ENCODE data around the gene PRICKLE2. TPM values are rescaled to one million over a fixed set of nuclear protein-coding genes. Genes with fewer than 3 reads are reported as not detected.

PRICKLE2 gene
- total RNA-seq, 4 donors from 2014 or later: 71.8 to 99.9 (median 84.4) TPM

DNA sequence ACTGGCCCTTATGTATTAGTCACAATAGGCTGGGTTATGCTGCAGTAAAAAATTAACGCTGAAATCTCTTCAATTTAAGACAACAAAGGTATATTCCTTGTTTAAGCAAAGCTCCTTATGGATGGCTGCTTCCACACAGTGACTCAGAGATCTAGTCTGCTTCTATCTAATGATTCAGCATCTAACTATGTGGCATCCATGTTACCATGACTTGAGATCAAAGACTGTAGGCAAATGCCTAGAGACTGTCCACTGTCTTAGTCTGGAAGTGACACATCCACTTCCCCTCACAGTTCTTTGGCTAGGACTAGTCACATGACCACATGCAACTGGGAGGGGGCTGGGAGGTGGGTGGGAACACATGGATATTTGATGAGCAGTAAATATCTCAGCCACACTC lies 140.6 kb downstream of the PRICKLE2 start:
- Histone ChIP-seq H3K36me3 (no peaks in the 10 kb centered on the region), H3K27ac (replicated peaks in 1 of 4) (no peak overlapping the region), H3K9me3 (no peaks in the 10 kb centered on the region), H3K4me1 (peaks cover 5 to 15% (median 13%) of the 10 kb centered on the region in 4 donors), H3K27me3 (no peaks in the 10 kb centered on the region), H3K4me3 (no peak overlapping the region)
- intact Hi-C loops (cut with DNase I): no loop called here
- TF ChIP-seq EP300 (IDR thresholded peaks at IDR 0.05) (no peak), POLR2A (IDR thresholded peaks at IDR 0.05; ENCODE audit: low read depth) (no peak), POLR2AphosphoS5 (IDR thresholded peaks at IDR 0.05) (no peak)
- TF ChIP-seq, protein P1, sequence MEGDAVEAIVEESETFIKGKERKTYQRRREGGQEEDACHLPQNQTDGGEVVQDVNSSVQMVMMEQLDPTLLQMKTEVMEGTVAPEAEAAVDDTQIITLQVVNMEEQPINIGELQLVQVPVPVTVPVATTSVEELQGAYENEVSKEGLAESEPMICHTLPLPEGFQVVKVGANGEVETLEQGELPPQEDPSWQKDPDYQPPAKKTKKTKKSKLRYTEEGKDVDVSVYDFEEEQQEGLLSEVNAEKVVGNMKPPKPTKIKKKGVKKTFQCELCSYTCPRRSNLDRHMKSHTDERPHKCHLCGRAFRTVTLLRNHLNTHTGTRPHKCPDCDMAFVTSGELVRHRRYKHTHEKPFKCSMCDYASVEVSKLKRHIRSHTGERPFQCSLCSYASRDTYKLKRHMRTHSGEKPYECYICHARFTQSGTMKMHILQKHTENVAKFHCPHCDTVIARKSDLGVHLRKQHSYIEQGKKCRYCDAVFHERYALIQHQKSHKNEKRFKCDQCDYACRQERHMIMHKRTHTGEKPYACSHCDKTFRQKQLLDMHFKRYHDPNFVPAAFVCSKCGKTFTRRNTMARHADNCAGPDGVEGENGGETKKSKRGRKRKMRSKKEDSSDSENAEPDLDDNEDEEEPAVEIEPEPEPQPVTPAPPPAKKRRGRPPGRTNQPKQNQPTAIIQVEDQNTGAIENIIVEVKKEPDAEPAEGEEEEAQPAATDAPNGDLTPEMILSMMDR (IDR thresholded peaks at IDR 0.05): no peak
- no peak for DNase-seq (ENCODE audit: extremely low spot score)
- WGBS: 100% methylated on average over 1 of the region's 1 CpG

- no peaks in the 10 kb centered on the region for H3K9me3 ChIP-seq
- no peak for TF ChIP-seq EP300 (IDR thresholded peaks at IDR 0.05)
- TF ChIP-seq POLR2A (IDR thresholded peaks at IDR 0.05; ENCODE audit: low read depth): no peak
- TF ChIP-seq POLR2AphosphoS5 (IDR thresholded peaks at IDR 0.05): no peak
- TF ChIP-seq, protein P1 (IDR thresholded peaks at IDR 0.05): no peak
- no peaks in the 10 kb centered on the region for H3K27me3 ChIP-seq
- no peak overlapping the region for H3K27ac ChIP-seq (replicated peaks in 1 of 4)
- H3K4me3 ChIP-seq: no peak overlapping the region
- WGBS: 88% methylated on average over 3 of the region's 3 CpGs
- peaks cover 0 to 8% (median 2%) of the 10 kb centered on the region in 4 donors for H3K4me1 ChIP-seq
- DNase-seq (ENCODE audit: extremely low spot score): no peak
- no peaks in the 10 kb centered on the region for H3K36me3 ChIP-seq
- intact Hi-C loops (cut with DNase I): no loop called here
Measured at GRCh38 chr3:64083575-64083974, 141.7 kb downstream of the PRICKLE2 start.

- Histone ChIP-seq H3K4me1 (peaks cover 0 to 7% (median 0%) of the 10 kb centered on the region in 4 donors), H3K36me3 (no peaks in the 10 kb centered on the region), H3K27ac (replicated peaks in 1 of 4) (no peak overlapping the region), H3K4me3 (no peak overlapping the region), H3K27me3 (no peaks in the 10 kb centered on the region), H3K9me3 (no peaks in the 10 kb centered on the region)
- DNase-seq (ENCODE audit: extremely low spot score): no peak
- WGBS: 73% methylated on average over 6 of the region's 7 CpGs
- TF ChIP-seq POLR2AphosphoS5 (IDR thresholded peaks at IDR 0.05) (no peak), EP300 (IDR thresholded peaks at IDR 0.05) (no peak), POLR2A (IDR thresholded peaks at IDR 0.05; ENCODE audit: low read depth) (no peak)
- TF ChIP-seq, protein P1 (IDR thresholded peaks at IDR 0.05): no peak
- intact Hi-C loops (cut with DNase I): no loop called here
Measured at GRCh38 chr3:64082961-64083541, 142.2 kb downstream of the PRICKLE2 start.

DNA sequence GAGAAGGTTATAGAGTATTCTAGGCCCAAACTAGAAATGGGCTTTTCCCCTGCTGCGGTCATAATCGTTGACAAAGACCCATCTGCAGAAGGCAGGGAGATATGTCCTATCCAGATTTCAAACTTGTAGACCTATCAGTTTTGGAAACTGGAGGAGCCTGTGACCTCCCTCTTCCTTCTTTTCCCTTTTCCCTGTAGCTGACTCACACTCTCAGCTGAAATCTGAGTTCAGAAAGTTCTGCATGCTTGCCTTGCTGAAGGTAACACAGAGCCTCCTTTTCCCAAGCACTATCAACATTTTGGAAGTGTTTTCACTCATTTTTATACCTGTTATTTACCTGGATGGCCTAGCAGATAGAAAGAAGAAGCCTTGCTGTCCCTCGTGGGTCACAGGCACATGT lies 142.9 kb downstream of the PRICKLE2 start:
- H3K27ac ChIP-seq (replicated peaks in 1 of 4): no peak overlapping the region
- no peak for TF ChIP-seq POLR2AphosphoS5 (IDR thresholded peaks at IDR 0.05)
- TF ChIP-seq, protein P1 (IDR thresholded peaks at IDR 0.05): no peak
- H3K4me3 ChIP-seq: no peak overlapping the region
- H3K9me3 ChIP-seq: no peaks in the 10 kb centered on the region
- H3K36me3 ChIP-seq: no peaks in the 10 kb centered on the region
- intact Hi-C loops (cut with DNase I): no loop called here
- no peaks in the 10 kb centered on the region for H3K27me3 ChIP-seq
- WGBS: 82% methylated on average over 3 of the region's 3 CpGs
- DNase-seq (ENCODE audit: extremely low spot score): no peak
- peaks cover 0 to 7% (median 0%) of the 10 kb centered on the region in 4 donors for H3K4me1 ChIP-seq

GRCh38 chr3:64081235-64081630 lies 144.0 kb downstream of the PRICKLE2 start:
- no peaks in the 10 kb centered on the region for H3K27me3 ChIP-seq
- no peaks in the 10 kb centered on the region for H3K9me3 ChIP-seq
- no peaks in the 10 kb centered on the region for H3K36me3 ChIP-seq
- no peak overlapping the region for H3K27ac ChIP-seq (replicated peaks in 1 of 4)
- peaks cover 0 to 7% (median 0%) of the 10 kb centered on the region in 4 donors for H3K4me1 ChIP-seq
- TF ChIP-seq, protein P1 (IDR thresholded peaks at IDR 0.05): no peak
- TF ChIP-seq POLR2AphosphoS5 (IDR thresholded peaks at IDR 0.05) (no peak), EP300 (IDR thresholded peaks at IDR 0.05) (no peak), POLR2A (IDR thresholded peaks at IDR 0.05; ENCODE audit: low read depth) (no peak)
- 94% methylated on average over 1 of the region's 1 CpG for WGBS
- no peak overlapping the region for H3K4me3 ChIP-seq
- DNase-seq (ENCODE audit: extremely low spot score): no peak
- intact Hi-C loops (cut with DNase I): no loop called here

Measured in esophagus muscularis mucosa (tissue), 4 donors.